ENCODE data around the gene ARHGEF28. TPM values are rescaled to one million over a fixed set of nuclear protein-coding genes. Genes with fewer than 3 reads are reported as not detected.

ARHGEF28 gene
- polyA plus RNA-seq, 1 donor from 2014 or later, result not detected

GRCh38 chr5:73743161-73743560, 117.2 kb downstream of the ARHGEF28 start:
- Histone ChIP-seq H3K27ac (ENCODE audit: low read length) (no peak overlapping the region), H3F3A (ENCODE audit: insufficient read depth, low read length, poor library complexity, severe bottlenecking) (no peaks in the 10 kb centered on the region), H3K4me2 (ENCODE audit: low read length) (no peak overlapping the region), H3K9ac (ENCODE audit: low read length) (no peak overlapping the region), H3K79me2 (replicated peaks; ENCODE audit: insufficient read depth, low read length) (no peaks in the 10 kb centered on the region), H3K36me3 (ENCODE audit: insufficient read depth, low read length) (no peaks in the 10 kb centered on the region), H3K27me3 (ENCODE audit: insufficient read depth, low read depth, low read length) (no peaks in the 10 kb centered on the region), H4K20me1 (ENCODE audit: insufficient read depth) (no peaks in the 10 kb centered on the region), H3K4me3 (ENCODE audit: low read length) (no peak overlapping the region), H2AFZ (ENCODE audit: low read depth, low read length) (no peak overlapping the region), H3K9me3 (ENCODE audit: low read length) (no peaks in the 10 kb centered on the region), H3K9me2 (ENCODE audit: insufficient read depth, low read length) (no peaks in the 10 kb centered on the region)
- TF ChIP-seq SMC3 (conservative IDR thresholded peaks at IDR 0.05; ENCODE audit: poor library complexity) (no peak), TAF1 (IDR thresholded peaks at IDR 0.05; ENCODE audit: low read depth) (no peak), POLR2AphosphoS5 (IDR thresholded peaks at IDR 0.05) (no peak), REST (IDR thresholded peaks at IDR 0.05; ENCODE audit: borderline replicate concordance) (no peak), RAD21 (conservative IDR thresholded peaks at IDR 0.05) (no peak), EZH2 (IDR thresholded peaks at IDR 0.05; ENCODE audit: borderline replicate concordance, insufficient read depth, low read length, poor library complexity, severe bottlenecking) (no peak), MXI1 (conservative IDR thresholded peaks at IDR 0.05; ENCODE audit: poor library complexity, severe bottlenecking) (no peak), CTCF (IDR thresholded peaks at IDR 0.05; ENCODE audit: poor library complexity, severe bottlenecking) (no peak), EP300 (conservative IDR thresholded peaks at IDR 0.05; ENCODE audit: poor library complexity, severe bottlenecking) (no peak)

DNA sequence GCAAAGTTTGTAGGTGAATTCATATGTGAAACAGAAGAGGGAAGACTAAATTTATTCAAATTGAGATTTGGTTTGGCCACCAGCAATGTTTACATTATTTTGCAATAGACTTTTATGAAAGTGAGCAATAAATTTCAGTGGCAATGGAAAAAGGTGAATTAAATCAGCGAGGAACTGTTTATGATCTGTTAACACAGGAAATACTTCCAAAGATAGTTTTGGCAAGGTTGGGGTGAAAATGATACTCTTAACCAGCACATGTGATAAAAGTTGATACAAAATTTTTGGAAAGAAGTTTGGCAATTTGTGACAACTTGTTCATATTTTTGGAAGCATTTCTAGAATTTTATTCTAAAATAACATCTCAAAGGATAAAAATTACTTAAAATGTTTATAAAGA, 119.8 kb downstream of the ARHGEF28 start:
- Histone ChIP-seq H3K9me2 (ENCODE audit: insufficient read depth, low read length) (no peaks in the 10 kb centered on the region), H3K27ac (ENCODE audit: low read length) (no peak overlapping the region), H3K9ac (ENCODE audit: low read length) (no peak overlapping the region), H3K79me2 (replicated peaks; ENCODE audit: insufficient read depth, low read length) (no peaks in the 10 kb centered on the region), H3K27me3 (ENCODE audit: insufficient read depth, low read depth, low read length) (no peaks in the 10 kb centered on the region), H3F3A (ENCODE audit: insufficient read depth, low read length, poor library complexity, severe bottlenecking) (no peaks in the 10 kb centered on the region), H4K20me1 (ENCODE audit: insufficient read depth) (no peaks in the 10 kb centered on the region), H3K9me3 (ENCODE audit: low read length) (no peaks in the 10 kb centered on the region), H3K36me3 (ENCODE audit: insufficient read depth, low read length) (no peaks in the 10 kb centered on the region), H2AFZ (ENCODE audit: low read depth, low read length) (no peak overlapping the region), H3K4me3 (ENCODE audit: low read length) (no peak overlapping the region), H3K4me2 (ENCODE audit: low read length) (no peak overlapping the region)
- TF ChIP-seq REST (IDR thresholded peaks at IDR 0.05; ENCODE audit: borderline replicate concordance) (no peak), CTCF (IDR thresholded peaks at IDR 0.05; ENCODE audit: poor library complexity, severe bottlenecking) (no peak), RAD21 (conservative IDR thresholded peaks at IDR 0.05) (no peak), SMC3 (conservative IDR thresholded peaks at IDR 0.05; ENCODE audit: poor library complexity) (no peak), POLR2AphosphoS5 (IDR thresholded peaks at IDR 0.05) (no peak), TAF1 (IDR thresholded peaks at IDR 0.05; ENCODE audit: low read depth) (no peak), MXI1 (conservative IDR thresholded peaks at IDR 0.05; ENCODE audit: poor library complexity, severe bottlenecking) (no peak), EZH2 (IDR thresholded peaks at IDR 0.05; ENCODE audit: borderline replicate concordance, insufficient read depth, low read length, poor library complexity, severe bottlenecking) (no peak), EP300 (conservative IDR thresholded peaks at IDR 0.05; ENCODE audit: poor library complexity, severe bottlenecking) (no peak)

Measured in neural cell (in vitro differentiated cells).